Measurements from ENCODE around the gene HSPA12B.

GRCh38 chr20:3763671-3764601, 31.5 kb downstream of the HSPA12B start:
- no peak for TF ChIP-seq CTCF (IDR thresholded peaks at IDR 0.05)
- TF ChIP-seq POLR2A (IDR thresholded peaks at IDR 0.05), result no peak

All from vagina (tissue), 2 donors.